H1 (cell line): ENCODE results near the gene LMBR1. TPM values are rescaled to one million over a fixed set of nuclear protein-coding genes. Genes with fewer than 3 reads are reported as not detected.

Source experiments
- CTCF ChIA-PET: fragments of 300-600 bp; sonication (Branson Sonifier 250); formaldehyde crosslinking; loops from one replicate; lab custom pipeline; 2021; ENCODE audit not compliant: partially characterized antibody; lab: Charles Lee
- POLR2A ChIA-PET: fragments of 300-600 bp; sonication (Branson Sonifier 250); formaldehyde crosslinking; loops from one replicate; lab custom pipeline; 2021; ENCODE audit warnings: inconsistent platforms; ENCODE audit not compliant: partially characterized antibody; lab: Charles Lee
- DNase-seq, 2 experiments: peaks; one replicate each; pipeline versions ENCODE4 v3.0.0 to v3.0.0-alpha.2; 2010 to 2022; ENCODE audit warnings: low spot score in 2 of 2, low read depth in 1 of 2, mixed read lengths in 1 of 2
- FAIRE-seq: peaks from 2 replicates; lab custom pipeline; 2011; peaks lifted over from hg19 to GRCh38; lab: Jason Lieb, UNC
- H2AFZ ChIP-seq: 2 replicates; pipeline ENCODE4 v1.8.1; 2012; ENCODE audit warnings: low read length, inconsistent platforms
- H2AK5ac ChIP-seq: 2 replicates; pipeline ENCODE4 v1.6.1; 2013; ENCODE audit warnings: low read depth, low read length
- H2BK120ac ChIP-seq: replicated peaks from 2 replicates; pipeline ENCODE3; 2013; ENCODE audit warnings: low read depth, low read length, inconsistent platforms
- H2BK12ac ChIP-seq: 2 replicates; pipeline ENCODE4 v1.6.1; 2013; ENCODE audit warnings: low read depth, low read length
- H2BK15ac ChIP-seq: 2 replicates; pipeline ENCODE4 v1.6.1; 2013; ENCODE audit warnings: low read length
- H2BK20ac ChIP-seq: 2 replicates; pipeline ENCODE4 v1.6.1; 2013; ENCODE audit warnings: low read length
- H2BK5ac ChIP-seq: 2 replicates; pipeline ENCODE4 v1.6.1; 2013; ENCODE audit warnings: low read depth, low read length
- H3K14ac ChIP-seq: 2 replicates; pipeline ENCODE4 v1.6.1; 2013; ENCODE audit warnings: inconsistent platforms; ENCODE audit not compliant: insufficient read length
- H3K18ac ChIP-seq: 2 replicates; pipeline ENCODE4 v1.6.1; 2013; ENCODE audit warnings: low read length; ENCODE audit errors: extremely low read depth
- H3K23ac ChIP-seq: 2 replicates; pipeline ENCODE4 v1.6.1; 2013; ENCODE audit warnings: inconsistent platforms; ENCODE audit not compliant: insufficient read length
- H3K23me2 ChIP-seq: 2 replicates; pipeline ENCODE4 v1.6.1; 2013; ENCODE audit warnings: low read depth, low read length
- H3K27ac ChIP-seq: 2 replicates; pipeline ENCODE4 v1.6.1; 2011; ENCODE audit warnings: low read depth, low read length, inconsistent platforms
- H3K27me3 ChIP-seq, 4 experiments: replicated peaks in 1 of 4; 1 replicate in 1 of 4; 2 replicates in 3 of 4; pipeline versions ENCODE4 v1.6.1 to v1.8.1; 2011 to 2013; ENCODE audit warnings: low read length in 3 of 4, mild to moderate bottlenecking in 3 of 4, inconsistent platforms in 2 of 4, mixed read lengths in 2 of 4, moderate library complexity in 1 of 4; ENCODE audit not compliant: control insufficient read depth in 3 of 4, insufficient read depth in 3 of 4; ENCODE audit errors: extremely low read depth in 1 of 4
- H3K36me3 ChIP-seq, 4 experiments: 2 replicates each; pipeline versions ENCODE4 v1.6.1 to v1.8.1; 2011 to 2013; ENCODE audit warnings: mild to moderate bottlenecking in 4 of 4, low read length in 3 of 4, moderate library complexity in 2 of 4, control low read depth in 1 of 4, inconsistent platforms in 1 of 4; ENCODE audit not compliant: insufficient read depth in 4 of 4, control insufficient read depth in 2 of 4
- H3K4ac ChIP-seq: replicated peaks from 2 replicates; pipeline ENCODE3; 2013; ENCODE audit warnings: low read length, low read depth, mixed read lengths, inconsistent platforms; ENCODE audit not compliant: insufficient read length
- H3K4me1 ChIP-seq, 4 experiments: replicated peaks in 1 of 4; 1 replicate in 1 of 4; 2 replicates in 3 of 4; pipeline versions ENCODE4 v1.6.1 to v1.8.1; 2011 to 2013; ENCODE audit warnings: low read length in 3 of 4, inconsistent platforms in 2 of 4, mixed read lengths in 1 of 4; ENCODE audit not compliant: insufficient read depth in 4 of 4, control insufficient read depth in 3 of 4
- H3K4me2 ChIP-seq, 2 experiments: 2 replicates each; pipeline versions ENCODE4 v1.6.1 to v1.8.1; 2011 to 2013; ENCODE audit warnings: low read depth in 2 of 2, low read length in 2 of 2, control low read depth in 1 of 2, inconsistent platforms in 1 of 2, mild to moderate bottlenecking in 1 of 2; ENCODE audit not compliant: insufficient read depth in 1 of 2
- H3K4me3 ChIP-seq, 4 experiments: fragments of 200-600, 300-600 bp in 1 of 4; sonication (generic), shearing (Covaris generic), sonication (Bioruptor Twin) in 1 of 4; 2 replicates each; pipeline versions ENCODE4 v1.5.1 to v1.8.1; 2011 to 2016; ENCODE audit warnings: low read length in 4 of 4, low read depth in 3 of 4, control low read depth in 2 of 4, inconsistent platforms in 2 of 4, mild to moderate bottlenecking in 2 of 4, mixed read lengths in 1 of 4, moderate library complexity in 1 of 4; ENCODE audit not compliant: insufficient read depth in 2 of 4; ENCODE audit errors: extremely low read depth in 1 of 4
- H3K56ac ChIP-seq: replicated peaks from 2 replicates; pipeline ENCODE3; 2013; ENCODE audit warnings: low read depth, mild to moderate bottlenecking, mixed read lengths, low read length, inconsistent platforms; ENCODE audit not compliant: insufficient read length
- H3K79me1 ChIP-seq: 2 replicates; pipeline ENCODE4 v1.6.1; 2013; ENCODE audit warnings: low read depth, low read length, control low read depth
- H3K79me2 ChIP-seq, 2 experiments: 2 replicates each; pipeline versions ENCODE4 v1.6.1 to v1.8.1; 2012 to 2013; ENCODE audit warnings: low read length in 2 of 2, mild to moderate bottlenecking in 2 of 2, inconsistent platforms in 1 of 2; ENCODE audit not compliant: insufficient read depth in 2 of 2, control insufficient read depth in 1 of 2
- H3K9ac ChIP-seq, 4 experiments: replicated peaks in 1 of 4; 1 replicate in 1 of 4; 2 replicates in 3 of 4; pipeline versions ENCODE4 v1.6.1 to v1.8.1; 2011 to 2013; ENCODE audit warnings: low read depth in 3 of 4, low read length in 3 of 4, control low read depth in 2 of 4, mild to moderate bottlenecking in 2 of 4, moderate library complexity in 2 of 4, inconsistent platforms in 1 of 4; ENCODE audit errors: extremely low read depth in 1 of 4
- H3K9me3 ChIP-seq, 2 experiments: 2 replicates each; pipeline versions ENCODE4 v1.6.1 to v1.8.1; 2012 to 2013; ENCODE audit warnings: mild to moderate bottlenecking in 2 of 2, moderate library complexity in 2 of 2, control low read depth in 1 of 2, inconsistent platforms in 1 of 2, low read depth in 1 of 2, low read length in 1 of 2, mixed read lengths in 1 of 2; ENCODE audit not compliant: insufficient read depth in 2 of 2
- H4K20me1 ChIP-seq, 2 experiments: replicated peaks in 1 of 2; 2 replicates each; pipeline versions ENCODE3 to v1.8.1; 2011 to 2013; ENCODE audit warnings: inconsistent platforms in 2 of 2, low read length in 2 of 2, mild to moderate bottlenecking in 1 of 2; ENCODE audit not compliant: insufficient read depth in 2 of 2, control insufficient read depth in 1 of 2
- H4K5ac ChIP-seq: 2 replicates; pipeline ENCODE4 v1.6.1; 2013; ENCODE audit warnings: low read length, low read depth, mixed read lengths, inconsistent platforms; ENCODE audit not compliant: insufficient read length
- H4K8ac ChIP-seq: 2 replicates; pipeline ENCODE4 v1.8.0; 2013; ENCODE audit warnings: mild to moderate bottlenecking, moderate library complexity, low read length, inconsistent platforms; ENCODE audit not compliant: insufficient read depth; ENCODE audit errors: extremely low read depth
- H4K91ac ChIP-seq: replicated peaks from 2 replicates; pipeline ENCODE3; 2013; ENCODE audit warnings: low read length, mixed read lengths, inconsistent platforms; ENCODE audit not compliant: insufficient read length
- BACH1 ChIP-seq: IDR thresholded peaks from 2 replicates; pipeline ENCODE4 v1.6.1; 2012; ENCODE audit warnings: low read length, improper control_type of control experiment
- BCL11A ChIP-seq, 2 experiments: IDR thresholded peaks; one replicate each; pipeline ENCODE4 v1.6.1; 2011; ENCODE audit warnings: low read depth in 2 of 2, low read length in 2 of 2, mild to moderate bottlenecking in 2 of 2
- CEBPB ChIP-seq: IDR thresholded peaks from 2 replicates; pipeline ENCODE4 v1.6.1; 2012; ENCODE audit warnings: low read depth, low read length
- EGR1 ChIP-seq: IDR thresholded peaks from 2 replicates; pipeline ENCODE4 v1.6.1; 2011; ENCODE audit warnings: low read depth, low read length, borderline replicate concordance
- GABPA ChIP-seq: IDR thresholded peaks from 2 replicates; pipeline ENCODE4 v1.6.1; 2011; ENCODE audit warnings: mild to moderate bottlenecking, low read length, moderate library complexity, borderline replicate concordance; ENCODE audit not compliant: insufficient read depth
- KDM5A ChIP-seq: fragments of 200-600 bp; IDR thresholded peaks from 2 replicates; pipeline ENCODE4 v1.7.1; 2012; ENCODE audit warnings: mild to moderate bottlenecking, low read length, inconsistent platforms, mixed read lengths
- MAFK ChIP-seq: IDR thresholded peaks from 2 replicates; pipeline ENCODE4 v1.6.1; 2012; ENCODE audit warnings: low read depth, mild to moderate bottlenecking, improper control_type of control experiment, low read length
- RNF2 ChIP-seq: fragments of 200-900, 300-1000 bp; sonication (generic); IDR thresholded peaks from 2 replicates; pipeline ENCODE4 v1.7.1; 2016; ENCODE audit warnings: borderline replicate concordance, low read depth, mild to moderate bottlenecking, antibody characterized with exemption, low read length; ENCODE audit not compliant: poor library complexity, severe bottlenecking; ENCODE audit errors: missing control alignments
- SP4 ChIP-seq: IDR thresholded peaks from 2 replicates; pipeline ENCODE4 v1.6.1; 2012; ENCODE audit warnings: low read length, inconsistent platforms
- polyA plus RNA-seq, 7 experiments: library from polyadenylated mRNA; depleted of rRNA in 3 of 7; stranded (reverse) in 5 of 7; unstranded in 2 of 7; fragments of >200 nt in 5 of 7; fragments of 200-250 nt in 2 of 7; gene quantifications; 1 replicate in 5 of 7; 2 replicates in 1 of 7; 4 replicates in 1 of 7; pipeline versions ENCODE4 v1.2.1 to v1.2.3, GENCODE V29; 2011 to 2013; ENCODE audit warnings: missing spikeins in 2 of 7, mixed read lengths in 2 of 7
- total RNA-seq: library from RNA; stranded (reverse); fragmentation: NEBNext Ultra II Directional; extraction: Animal tissue kit (Norgen Biotek cat#: 25700); gene quantifications from 2 replicates; pipeline ENCODE4 v1.2.1, GENCODE V29; 2021
- TF ChIP-seq, protein P1 (sequence below): IDR thresholded peaks from 2 replicates; pipeline ENCODE4 v1.6.1; 2011; ENCODE audit warnings: low read length, improper control_type of control experiment
- TF ChIP-seq, protein P2 (sequence below): IDR thresholded peaks from 2 replicates; pipeline ENCODE4 v1.6.1; 2012; ENCODE audit warnings: inconsistent platforms
- TF ChIP-seq, protein P3 (sequence below): IDR thresholded peaks from 2 replicates; pipeline ENCODE4 v1.6.1; 2011; ENCODE audit warnings: low read depth, mild to moderate bottlenecking, low read length; ENCODE audit not compliant: insufficient read depth

The LMBR1 gene
- total and polyA plus RNA-seq, 2 of the 8 experiments (the other 6 are each of a cell fraction or from before 2014, with no cell fraction given), result 15.1 to 70.4 TPM

GRCh38 chr7:156725936-156726335 lies 167.0 kb downstream of the LMBR1 start:
- FAIRE-seq (no peak), DNase-seq (no peak)
- no peaks in the 10 kb centered on the region for H3K79me1 ChIP-seq
- peaks cover 0 to 6% (median 0%) of the 10 kb centered on the region in 4 experiments; a peak in 1 of 8 replicates for H3K36me3 ChIP-seq
- H3K4me2 ChIP-seq, result no peak overlapping the region
- no peak overlapping the region for H4K91ac ChIP-seq
- H3K79me2 ChIP-seq, result no peaks in the 10 kb centered on the region
- no peaks in the 10 kb centered on the region for H4K20me1 ChIP-seq
- H2BK20ac ChIP-seq, result no peak overlapping the region
- H3K27me3 ChIP-seq, result no peaks in the 10 kb centered on the region
- no peak overlapping the region for H2BK5ac ChIP-seq
- H3K4me1 ChIP-seq, result no peaks in the 10 kb centered on the region
- no peak overlapping the region for H2BK15ac ChIP-seq
- no peak overlapping the region for H4K8ac ChIP-seq
- H3K23ac ChIP-seq, result no peak overlapping the region
- H3K4ac ChIP-seq, result no peak overlapping the region
- no peak overlapping the region for H2AFZ ChIP-seq
- H3K9ac ChIP-seq, result no peak overlapping the region
- TF ChIP-seq RNF2, result no peak
- TF ChIP-seq, protein P1, sequence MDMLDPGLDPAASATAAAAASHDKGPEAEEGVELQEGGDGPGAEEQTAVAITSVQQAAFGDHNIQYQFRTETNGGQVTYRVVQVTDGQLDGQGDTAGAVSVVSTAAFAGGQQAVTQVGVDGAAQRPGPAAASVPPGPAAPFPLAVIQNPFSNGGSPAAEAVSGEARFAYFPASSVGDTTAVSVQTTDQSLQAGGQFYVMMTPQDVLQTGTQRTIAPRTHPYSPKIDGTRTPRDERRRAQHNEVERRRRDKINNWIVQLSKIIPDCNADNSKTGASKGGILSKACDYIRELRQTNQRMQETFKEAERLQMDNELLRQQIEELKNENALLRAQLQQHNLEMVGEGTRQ, result no peak
- TF ChIP-seq EGR1, result no peak
- TF ChIP-seq SP4, result no peak
- no peak for TF ChIP-seq CEBPB
- TF ChIP-seq, protein P2, sequence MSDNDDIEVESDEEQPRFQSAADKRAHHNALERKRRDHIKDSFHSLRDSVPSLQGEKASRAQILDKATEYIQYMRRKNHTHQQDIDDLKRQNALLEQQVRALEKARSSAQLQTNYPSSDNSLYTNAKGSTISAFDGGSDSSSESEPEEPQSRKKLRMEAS, result no peak
- TF ChIP-seq, protein P3, sequence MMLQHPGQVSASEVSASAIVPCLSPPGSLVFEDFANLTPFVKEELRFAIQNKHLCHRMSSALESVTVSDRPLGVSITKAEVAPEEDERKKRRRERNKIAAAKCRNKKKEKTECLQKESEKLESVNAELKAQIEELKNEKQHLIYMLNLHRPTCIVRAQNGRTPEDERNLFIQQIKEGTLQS, result no peak
- TF ChIP-seq GABPA, result no peak
- no peak for TF ChIP-seq KDM5A
- TF ChIP-seq BCL11A (IDR thresholded peaks at IDR 0.05; ENCODE audit: low read depth in 2 of 2, low read length in 2 of 2), result no peak
- no peak for TF ChIP-seq MAFK
- no peak for TF ChIP-seq BACH1
- H3K56ac ChIP-seq, result no peak overlapping the region
- no peak overlapping the region for H3K14ac ChIP-seq
- ChIA-PET POLR2A (no interaction called here), CTCF (interaction anchor here (0.6 to 1.7 kb wide), 3 partner anchors 13 to 94 kb away, joined by 3 read pairs; no protein-coding TSS in a partner anchor)
- no peak overlapping the region for H2AK5ac ChIP-seq
- H3K18ac ChIP-seq, result no peak overlapping the region
- no peak overlapping the region for H2BK120ac ChIP-seq
- H3K23me2 ChIP-seq, result no peaks in the 10 kb centered on the region
- H2BK12ac ChIP-seq, result no peak overlapping the region
- H4K5ac ChIP-seq, result no peak overlapping the region
- H3K4me3 ChIP-seq, result no peak overlapping the region
- no peak overlapping the region for H3K27ac ChIP-seq
- H3K9me3 ChIP-seq, result no peaks in the 10 kb centered on the region
